Measurements from ENCODE around the gene BACH2. TPM values are rescaled to one million over a fixed set of nuclear protein-coding genes. Genes with fewer than 3 reads are reported as not detected.

BACH2 gene
- total and polyA plus RNA-seq, 9 of the 15 experiments (the other 6 are each of a cell fraction or from before 2014, with no cell fraction given) = 0.06 to 3.1 (median 0.59) TPM

- TF ChIP-seq PHF21A (IDR thresholded peaks at IDR 0.05; ENCODE audit: borderline replicate concordance, low read depth) (no peak), TBL1XR1 (IDR thresholded peaks at IDR 0.05; ENCODE audit: low read length in 2 of 2) (no peak), CTCF (IDR thresholded peaks at IDR 0.05 in 2 of 3, conservative IDR thresholded peaks at IDR 0.05 in 1 of 3; ENCODE audit: insufficient read depth in 2 of 3, low read depth in 1 of 3, low read length in 3 of 3) (peak; percentile 38 to 41 (median 41); a peak in 3 of 6 replicates), BCOR (IDR thresholded peaks at IDR 0.05) (0 out of 2 replicates have a peak, but pooled peaks have one; percentile 25), JUND (IDR thresholded peaks at IDR 0.05; ENCODE audit: borderline replicate concordance, low read depth, low read length) (no peak), JUND (tag; IDR thresholded peaks at IDR 0.05; ENCODE audit: borderline replicate concordance, low read depth, low read length) (no peak), SMARCA4 (IDR thresholded peaks at IDR 0.05) (no peak), ELK1 (CRISPR knock-in tag; IDR thresholded peaks at IDR 0.05) (no peak), SNIP1 (IDR thresholded peaks at IDR 0.05; ENCODE audit: low read depth) (no peak), ADNP (tag; IDR thresholded peaks at IDR 0.05) (peak; percentile 67; the same call in 1 of the 2 replicates), ZNF561 (CRISPR knock-in tag; conservative IDR thresholded peaks at IDR 0.05) (no peak), RAD21 (CRISPR knock-in tag; conservative IDR thresholded peaks at IDR 0.05 in 1 of 2, IDR thresholded peaks at IDR 0.05 in 1 of 2) (peak; percentile 48 to 60), ELF2 (CRISPR knock-in tag; IDR thresholded peaks at IDR 0.05) (no peak), COPS2 (conservative IDR thresholded peaks at IDR 0.05) (no peak), CBFA2T3 (IDR thresholded peaks at IDR 0.05) (no peak), POLR2AphosphoS5 (IDR thresholded peaks at IDR 0.05; ENCODE audit: control insufficient read depth, insufficient read depth, low read depth, low read length) (no peak)
Observed at GRCh38 chr6:90179190-90180169, 117.2 kb downstream of the BACH2 start (continued).

Data from K562 (cell line).